ENCODE data around the gene PCMTD2. TPM values are rescaled to one million over a fixed set of nuclear protein-coding genes. Genes with fewer than 3 reads are reported as not detected.

The PCMTD2 gene
- total RNA-seq, 1 donor from 2014 or later: 105 TPM

DNA sequence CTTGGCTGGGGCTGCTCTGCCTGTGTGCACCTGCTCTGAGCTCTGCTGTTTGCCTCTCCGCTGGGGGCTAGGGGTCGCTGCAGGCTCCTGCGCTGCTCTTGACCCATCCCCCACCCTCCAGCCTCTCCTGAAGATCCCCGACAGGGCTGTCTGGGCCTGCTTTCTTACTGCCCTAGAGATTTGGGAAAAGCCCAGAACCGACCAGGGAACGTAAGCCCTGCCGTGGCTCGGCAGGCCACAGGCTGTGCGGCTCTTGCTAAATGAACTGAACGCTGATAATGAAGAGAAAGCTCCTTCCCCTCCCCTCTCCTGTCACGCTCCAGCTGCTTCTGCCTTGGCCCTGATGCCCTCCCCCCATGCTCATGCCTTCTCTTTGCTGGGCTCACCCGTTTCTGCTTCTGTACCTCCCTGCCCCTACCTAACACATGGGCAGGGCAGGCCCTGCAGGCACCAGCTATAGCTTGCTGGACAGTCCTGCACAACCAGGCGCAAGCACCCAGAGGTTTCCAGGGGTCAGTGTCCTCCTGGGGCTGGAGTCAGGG is 32.0 kb upstream of the PCMTD2 start:
- Mint-ChIP-seq H3K36me3 (no peaks in the 10 kb centered on the region), H3K27ac (peak overlapping the region; percentile 74), H3K4me3 (peak overlapping the region; percentile 64), H3K9me3 (no peaks in the 10 kb centered on the region), H3K27me3 (ENCODE audit: insufficient read depth, low read depth) (peaks cover 8% of the 10 kb centered on the region), H3K4me1 (peaks cover 41% of the 10 kb centered on the region)
- Histone ChIP-seq H3K4me3 (no peak overlapping the region), H4K20me1 (ENCODE audit: low read depth) (no peaks in the 10 kb centered on the region), H2AFZ (replicated peaks) (peak overlapping the region; percentile 14), H3K79me2 (ENCODE audit: low read depth) (no peaks in the 10 kb centered on the region), H3K4me2 (peak overlapping the region; percentile 40), H3K9ac (no peak overlapping the region), H3K36me3 (no peaks in the 10 kb centered on the region), H3K27ac (no peak overlapping the region), H3K27me3 (no peaks in the 10 kb centered on the region), H3K9me3 (ENCODE audit: low read depth) (no peaks in the 10 kb centered on the region), H3F3A (ENCODE audit: low read depth) (no peaks in the 10 kb centered on the region), H3K4me1 (peaks cover 10% of the 10 kb centered on the region)
- peak; percentile 90 for DNase-seq (ENCODE audit: low spot score)
- TF ChIP-seq EZH2 (IDR thresholded peaks at IDR 0.05): no peak
- TF ChIP-seq, protein P1, sequence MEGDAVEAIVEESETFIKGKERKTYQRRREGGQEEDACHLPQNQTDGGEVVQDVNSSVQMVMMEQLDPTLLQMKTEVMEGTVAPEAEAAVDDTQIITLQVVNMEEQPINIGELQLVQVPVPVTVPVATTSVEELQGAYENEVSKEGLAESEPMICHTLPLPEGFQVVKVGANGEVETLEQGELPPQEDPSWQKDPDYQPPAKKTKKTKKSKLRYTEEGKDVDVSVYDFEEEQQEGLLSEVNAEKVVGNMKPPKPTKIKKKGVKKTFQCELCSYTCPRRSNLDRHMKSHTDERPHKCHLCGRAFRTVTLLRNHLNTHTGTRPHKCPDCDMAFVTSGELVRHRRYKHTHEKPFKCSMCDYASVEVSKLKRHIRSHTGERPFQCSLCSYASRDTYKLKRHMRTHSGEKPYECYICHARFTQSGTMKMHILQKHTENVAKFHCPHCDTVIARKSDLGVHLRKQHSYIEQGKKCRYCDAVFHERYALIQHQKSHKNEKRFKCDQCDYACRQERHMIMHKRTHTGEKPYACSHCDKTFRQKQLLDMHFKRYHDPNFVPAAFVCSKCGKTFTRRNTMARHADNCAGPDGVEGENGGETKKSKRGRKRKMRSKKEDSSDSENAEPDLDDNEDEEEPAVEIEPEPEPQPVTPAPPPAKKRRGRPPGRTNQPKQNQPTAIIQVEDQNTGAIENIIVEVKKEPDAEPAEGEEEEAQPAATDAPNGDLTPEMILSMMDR (IDR thresholded peaks at IDR 0.05): peak; percentile 75

DNA sequence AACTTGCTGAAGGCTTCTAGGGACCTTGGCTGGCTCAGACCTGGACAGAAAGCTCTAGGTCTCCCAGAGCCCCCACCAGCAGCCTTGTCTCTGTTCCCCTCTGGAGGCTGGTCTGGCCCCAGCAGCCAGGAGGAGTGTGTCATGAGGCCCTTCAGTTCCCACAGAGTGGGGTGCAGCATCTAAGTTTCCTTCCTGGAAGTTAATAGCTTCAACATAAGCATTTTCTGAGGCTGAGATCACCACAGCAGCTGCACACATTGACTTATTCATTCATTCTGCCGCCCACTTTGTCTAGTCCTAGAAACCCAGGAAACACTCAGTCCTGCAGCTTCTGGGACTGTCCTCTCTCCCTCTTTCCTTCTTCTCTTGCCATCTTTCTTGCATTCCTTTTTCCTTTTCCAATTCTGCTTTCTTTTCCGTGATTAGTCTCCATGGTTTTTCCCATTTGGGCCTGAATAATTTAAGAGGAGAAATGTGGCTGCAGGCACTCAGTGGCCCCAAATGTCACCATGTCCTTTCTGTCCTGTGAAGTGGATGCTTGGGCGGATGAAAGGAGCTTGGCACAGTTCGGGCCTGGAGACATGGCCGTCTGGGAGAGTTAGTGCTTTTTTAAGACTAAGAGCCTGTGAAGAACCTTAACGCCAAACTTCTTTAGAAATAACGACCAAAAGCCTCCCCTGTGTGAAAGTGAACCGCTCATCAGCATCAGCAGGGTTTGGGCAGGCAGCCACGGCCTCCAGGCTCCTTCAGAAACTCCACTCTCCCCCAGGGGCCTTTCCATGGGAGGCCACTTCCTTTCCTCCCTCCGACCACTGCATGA is 31.0 kb upstream of the PCMTD2 start:
- H3K27ac Mint-ChIP-seq: peak overlapping the region; percentile 37
- Histone ChIP-seq H3K36me3 (no peaks in the 10 kb centered on the region), H3K27me3 (no peaks in the 10 kb centered on the region), H4K20me1 (ENCODE audit: low read depth) (no peaks in the 10 kb centered on the region), H2AFZ (replicated peaks) (no peak overlapping the region), H3K4me2 (no peak overlapping the region), H3K9me3 (ENCODE audit: low read depth) (no peaks in the 10 kb centered on the region), H3K4me1 (peaks cover 10% of the 10 kb centered on the region), H3F3A (ENCODE audit: low read depth) (no peaks in the 10 kb centered on the region), H3K27ac (no peak overlapping the region), H3K9ac (no peak overlapping the region), H3K4me3 (no peak overlapping the region), H3K79me2 (ENCODE audit: low read depth) (no peaks in the 10 kb centered on the region)
- peaks cover 39% of the 10 kb centered on the region for H3K4me1 Mint-ChIP-seq
- no peak for DNase-seq (ENCODE audit: low spot score)
- peaks cover 5% of the 10 kb centered on the region for H3K27me3 Mint-ChIP-seq (ENCODE audit: insufficient read depth, low read depth)
- no peaks in the 10 kb centered on the region for H3K9me3 Mint-ChIP-seq
- H3K4me3 Mint-ChIP-seq: no peak overlapping the region
- H3K36me3 Mint-ChIP-seq: no peaks in the 10 kb centered on the region
- TF ChIP-seq, protein P1 (IDR thresholded peaks at IDR 0.05): no peak
- TF ChIP-seq EZH2phosphoT487 (IDR thresholded peaks at IDR 0.05): no peak
- TF ChIP-seq EZH2 (IDR thresholded peaks at IDR 0.05): no peak

DNA sequence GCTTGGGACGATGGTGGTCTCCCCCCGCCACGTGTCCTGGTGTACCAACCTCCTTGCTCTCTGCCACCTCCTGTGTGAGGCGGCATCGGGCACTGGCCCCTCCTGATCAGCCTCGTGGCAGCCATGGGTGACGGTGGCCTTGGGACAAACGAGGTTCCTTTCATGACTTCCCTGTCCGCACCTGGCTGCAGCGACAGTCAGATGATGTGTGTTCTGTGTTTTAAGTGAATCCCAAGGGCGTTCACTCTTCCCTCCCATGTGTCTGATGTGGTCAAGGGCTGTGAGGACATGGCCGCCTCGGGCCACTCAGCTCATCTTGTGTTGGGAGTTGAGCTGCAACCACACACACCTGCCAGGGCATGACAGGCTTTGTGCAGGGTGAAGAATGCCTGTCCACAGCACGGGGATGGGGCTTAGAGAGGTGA is 30.4 kb upstream of the PCMTD2 start:
- H3K27ac ChIP-seq: no peak overlapping the region

More for the DNA sequence above, 30.4 kb upstream of the PCMTD2 start:
- no peak overlapping the region for H3K4me3 Mint-ChIP-seq
- H3K27me3 ChIP-seq: no peaks in the 10 kb centered on the region
- H2AFZ ChIP-seq (replicated peaks): no peak overlapping the region
- H3K27ac Mint-ChIP-seq: peak overlapping the region; percentile 37
- DNase-seq (ENCODE audit: low spot score): no peak
- H3K79me2 ChIP-seq (ENCODE audit: low read depth): no peaks in the 10 kb centered on the region
- H3K9ac ChIP-seq: no peak overlapping the region
- H3K4me3 ChIP-seq: no peak overlapping the region
- H3K9me3 ChIP-seq (ENCODE audit: low read depth): no peaks in the 10 kb centered on the region
- H3K9me3 Mint-ChIP-seq: no peaks in the 10 kb centered on the region
- H3F3A ChIP-seq (ENCODE audit: low read depth): no peaks in the 10 kb centered on the region
- H3K36me3 ChIP-seq: no peaks in the 10 kb centered on the region
- H3K27me3 Mint-ChIP-seq (ENCODE audit: insufficient read depth, low read depth): peaks cover 5% of the 10 kb centered on the region
- no peak for TF ChIP-seq EZH2 (IDR thresholded peaks at IDR 0.05)
- TF ChIP-seq, protein P1 (IDR thresholded peaks at IDR 0.05): no peak
- TF ChIP-seq EZH2phosphoT487 (IDR thresholded peaks at IDR 0.05): no peak
- no peaks in the 10 kb centered on the region for H3K36me3 Mint-ChIP-seq
- no peak overlapping the region for H3K4me2 ChIP-seq
- peaks cover 10% of the 10 kb centered on the region for H3K4me1 ChIP-seq
- no peaks in the 10 kb centered on the region for H4K20me1 ChIP-seq (ENCODE audit: low read depth)
- H3K4me1 Mint-ChIP-seq: peaks cover 42% of the 10 kb centered on the region
